GM23338 (cell line): ENCODE data around the gene TRIM67. TPM values are rescaled to one million over a fixed set of nuclear protein-coding genes. Genes with fewer than 3 reads are reported as not detected.

Experiments used
- ATAC-seq: fragments of 200-7000 bp; cut with Tn5 transposase; 3 replicates; pipeline ENCODE4 v1.9.1; 2020
- DNase-seq: peaks from one replicate; pipeline ENCODE4 v3.0.0-alpha.2; 2015; ENCODE audit warnings: low spot score
- H2AFZ ChIP-seq: fragments of 200-600 bp; sonication (generic); 2 replicates; pipeline ENCODE4 v1.8.0; 2016; ENCODE audit warnings: antibody characterized with exemption, mild to moderate bottlenecking, moderate library complexity
- H3F3A ChIP-seq: fragments of 200-600 bp; sonication (generic); replicated peaks from 2 replicates; pipeline ENCODE4 v1.8.0; 2017; ENCODE audit warnings: antibody characterized with exemption, mixed run types, low read depth
- H3K27ac ChIP-seq: fragments of 200-600 bp; sonication (generic); 2 replicates; pipeline ENCODE4 v1.6.1; 2016; ENCODE audit warnings: low read depth
- H3K27me3 ChIP-seq: fragments of 200-600 bp; sonication (generic); 2 replicates; pipeline ENCODE4 v1.8.0; 2016; ENCODE audit warnings: mild to moderate bottlenecking, mixed run types, moderate library complexity; ENCODE audit not compliant: insufficient read depth
- H3K36me3 ChIP-seq: fragments of 200-600 bp; sonication (generic); 2 replicates; pipeline ENCODE4 v1.8.0; 2016; ENCODE audit warnings: mild to moderate bottlenecking; ENCODE audit not compliant: insufficient read depth
- H3K4me1 ChIP-seq: fragments of 200-600 bp; sonication (generic); 2 replicates; pipeline ENCODE4 v1.8.0; 2016; ENCODE audit warnings: mild to moderate bottlenecking, moderate library complexity; ENCODE audit not compliant: insufficient read depth
- H3K4me2 ChIP-seq: fragments of 200-600 bp; sonication (generic); 2 replicates; pipeline ENCODE4 v1.7.1; 2017; ENCODE audit warnings: mixed run types
- H3K4me3 ChIP-seq: fragments of 200-600 bp; sonication (generic); 2 replicates; pipeline ENCODE4 v1.6.1; 2016; ENCODE audit warnings: mixed run types
- H3K79me2 ChIP-seq: fragments of 200-600 bp; sonication (generic); replicated peaks from 2 replicates; pipeline ENCODE4 v1.8.0; 2017; ENCODE audit warnings: mild to moderate bottlenecking; ENCODE audit not compliant: insufficient read depth
- H3K9me2 ChIP-seq: fragments of 200-600 bp; sonication (generic); 2 replicates; pipeline ENCODE4 v1.8.0; 2017; ENCODE audit not compliant: insufficient read depth
- H4K20me1 ChIP-seq: fragments of 200-600 bp; sonication (generic); replicated peaks from 2 replicates; pipeline ENCODE4 v1.8.0; 2017; ENCODE audit warnings: mild to moderate bottlenecking; ENCODE audit not compliant: insufficient read depth
- H3K27ac Mint-ChIP-seq: 2 replicates; pipeline ENCODE4 v1.8.0; 2020; ENCODE audit warnings: inconsistent platforms, mild to moderate bottlenecking, moderate library complexity, mixed read lengths
- H3K27me3 Mint-ChIP-seq: 3 replicates; pipeline ENCODE4 v1.8.0; 2022; ENCODE audit warnings: low read depth, mild to moderate bottlenecking, moderate library complexity, mixed read lengths, inconsistent platforms; ENCODE audit not compliant: insufficient read depth, poor library complexity
- H3K36me3 Mint-ChIP-seq: 3 replicates; pipeline ENCODE4 v1.8.0; 2021; ENCODE audit warnings: low read depth, mild to moderate bottlenecking, inconsistent platforms, moderate library complexity, mixed read lengths
- H3K4me1 Mint-ChIP-seq: 3 replicates; pipeline ENCODE4 v1.8.0; 2020; ENCODE audit warnings: mild to moderate bottlenecking, inconsistent platforms, mixed read lengths
- H3K4me3 Mint-ChIP-seq: 3 replicates; pipeline ENCODE4 v1.8.0; 2021; ENCODE audit warnings: moderate library complexity, mild to moderate bottlenecking, inconsistent platforms, mixed read lengths
- H3K9me3 Mint-ChIP-seq: 3 replicates; pipeline ENCODE4 v1.8.0; 2020; ENCODE audit warnings: moderate library complexity, mild to moderate bottlenecking, inconsistent platforms, mixed read lengths
- CREB1 ChIP-seq: fragments of 250-450 bp; sonication (Bioruptor Pico); IDR thresholded peaks from 2 replicates; pipeline ENCODE4 v1.5.0; 2020; ENCODE audit warnings: low read depth, mild to moderate bottlenecking, moderate library complexity
- ETS1 ChIP-seq: IDR thresholded peaks from 2 replicates; pipeline ENCODE4 v1.6.1; 2016; ENCODE audit warnings: antibody characterized with exemption
- EZH2 ChIP-seq: fragments of 200-600 bp; sonication (generic); IDR thresholded peaks from one replicate; pipeline ENCODE4 v1.8.0; 2017; ENCODE audit warnings: antibody characterized with exemption, mild to moderate bottlenecking, low read depth; ENCODE audit not compliant: unreplicated experiment
- EZH2phosphoT487 ChIP-seq: fragments of 200-600 bp; sonication (generic); IDR thresholded peaks from one replicate; pipeline ENCODE4 v1.8.1; 2018; ENCODE audit warnings: antibody characterized with exemption; ENCODE audit not compliant: unreplicated experiment
- JUNB ChIP-seq: IDR thresholded peaks from one replicate; pipeline ENCODE4 v1.6.1; 2016; ENCODE audit warnings: antibody characterized with exemption; ENCODE audit not compliant: unreplicated experiment
- NANOG ChIP-seq: IDR thresholded peaks from 2 replicates; pipeline ENCODE4 v1.6.1; 2016; ENCODE audit warnings: antibody characterized with exemption, borderline replicate concordance
- POLR2AphosphoS5 ChIP-seq: IDR thresholded peaks from 2 replicates; pipeline ENCODE4 v1.6.1; 2016; ENCODE audit warnings: antibody characterized with exemption, low read depth
- REST ChIP-seq: IDR thresholded peaks from one replicate; pipeline ENCODE4 v1.6.1; 2018; ENCODE audit warnings: antibody characterized with exemption; ENCODE audit not compliant: unreplicated experiment
- STAT1 ChIP-seq: IDR thresholded peaks from one replicate; pipeline ENCODE4 v1.6.1; 2016; ENCODE audit warnings: antibody characterized with exemption; ENCODE audit not compliant: unreplicated experiment
- ZNF114 ChIP-seq: fragments of 250-450 bp; sonication (Bioruptor Pico); IDR thresholded peaks from 2 replicates; pipeline ENCODE4 v1.5.0; 2020; ENCODE audit warnings: mild to moderate bottlenecking, moderate library complexity
- ZNF331 ChIP-seq: fragments of 250-450 bp; sonication (Bioruptor Pico); IDR thresholded peaks from 2 replicates; pipeline ENCODE4 v1.5.0; 2020; ENCODE audit warnings: low read depth, mild to moderate bottlenecking, moderate library complexity
- polyA plus RNA-seq: library from polyadenylated mRNA; unstranded; fragments of >200 nt; fragmentation: Nextera tagmentation; extraction: Ambion mirVana; gene quantifications from 2 replicates; pipeline ENCODE4 v1.2.1, GENCODE V29; 2016
- total RNA-seq: library from RNA; depleted of rRNA; stranded (reverse); fragments of >200 nt; shearing (Covaris generic); gene quantifications from 2 replicates; pipeline ENCODE4 v1.2.3, GENCODE V29; 2014
- TF ChIP-seq, protein P1 (sequence below): fragments of 250-450 bp; sonication (Bioruptor Pico); IDR thresholded peaks from 2 replicates; pipeline ENCODE4 v1.5.0; 2020; ENCODE audit warnings: mild to moderate bottlenecking, moderate library complexity
- TF ChIP-seq, protein P2 (sequence below), 2 experiments: fragments of 200-600 bp in 1 of 2; sonication (generic) in 1 of 2; conservative IDR thresholded peaks; 2 replicates each; pipeline versions ENCODE4 v1.5.1 to v1.6.1; 2016 to 2017; ENCODE audit warnings: antibody characterized with exemption in 2 of 2, low read depth in 2 of 2, mild to moderate bottlenecking in 2 of 2, moderate library complexity in 1 of 2

TRIM67 gene
- total and polyA plus RNA-seq, 2 experiments from 2014 or later, result 0.03 TPM; not detected in 1

DNA sequence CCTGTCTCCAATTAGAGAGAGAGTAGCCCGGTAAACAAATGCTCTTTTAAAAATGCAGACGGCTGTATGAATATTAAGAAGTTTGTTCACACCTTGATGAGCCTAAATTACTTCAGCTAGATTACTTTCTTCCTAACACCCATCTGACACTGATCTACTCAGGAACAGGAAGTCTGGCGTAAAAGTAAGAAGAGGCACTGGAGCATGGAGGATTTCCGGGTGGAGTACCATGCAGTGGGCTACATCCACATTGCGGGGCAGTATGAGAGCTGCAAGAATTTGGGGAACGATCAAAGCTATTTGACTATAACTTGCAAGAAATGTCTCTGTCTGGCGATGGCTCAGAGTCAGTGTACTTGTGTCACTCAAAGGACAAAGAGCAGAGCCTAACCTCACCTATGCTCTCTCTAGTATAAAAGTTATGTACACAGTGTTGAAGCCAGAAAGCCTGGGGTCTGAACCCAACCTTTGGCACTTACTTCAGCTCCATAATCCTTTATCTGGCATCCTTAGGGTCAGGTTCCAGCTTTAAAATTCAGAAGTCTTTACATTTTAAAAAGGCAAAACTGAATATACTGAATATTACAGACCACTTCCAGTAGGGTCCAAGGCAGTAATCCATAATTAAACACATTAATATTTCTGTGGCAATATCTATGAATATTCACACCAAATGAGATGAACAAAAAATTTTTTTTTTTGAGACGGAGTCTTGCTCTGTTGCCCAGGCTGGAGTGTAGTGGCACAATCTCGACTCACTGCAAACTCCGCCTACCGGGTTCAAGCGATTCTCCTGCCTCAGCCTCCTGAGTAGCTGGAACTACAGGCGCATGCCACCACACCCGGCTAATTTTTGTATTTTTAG lies 71.2 kb downstream of the TRIM67 start:
- Histone ChIP-seq H3K4me1 (no peaks in the 10 kb centered on the region), H3K27ac (no peak overlapping the region), H3K4me3 (no peak overlapping the region), H3K4me2 (no peak overlapping the region), H2AFZ (no peak overlapping the region), H4K20me1 (peaks cover 9% of the 10 kb centered on the region), H3F3A (no peaks in the 10 kb centered on the region), H3K79me2 (no peaks in the 10 kb centered on the region), H3K27me3 (no peaks in the 10 kb centered on the region), H3K9me2 (no peaks in the 10 kb centered on the region), H3K36me3 (no peaks in the 10 kb centered on the region)
- Mint-ChIP-seq H3K27ac (no peak overlapping the region), H3K4me3 (no peak overlapping the region), H3K27me3 (no peaks in the 10 kb centered on the region), H3K36me3 (peaks cover 6% of the 10 kb centered on the region; the same call in 2 of the 3 replicates), H3K9me3 (no peaks in the 10 kb centered on the region), H3K4me1 (no peaks in the 10 kb centered on the region)
- no peak for DNase-seq
- ATAC-seq, result no peak
- no peak for TF ChIP-seq REST
- no peak for TF ChIP-seq ZNF114 (CRISPR knock-in tag)
- TF ChIP-seq, protein P1, sequence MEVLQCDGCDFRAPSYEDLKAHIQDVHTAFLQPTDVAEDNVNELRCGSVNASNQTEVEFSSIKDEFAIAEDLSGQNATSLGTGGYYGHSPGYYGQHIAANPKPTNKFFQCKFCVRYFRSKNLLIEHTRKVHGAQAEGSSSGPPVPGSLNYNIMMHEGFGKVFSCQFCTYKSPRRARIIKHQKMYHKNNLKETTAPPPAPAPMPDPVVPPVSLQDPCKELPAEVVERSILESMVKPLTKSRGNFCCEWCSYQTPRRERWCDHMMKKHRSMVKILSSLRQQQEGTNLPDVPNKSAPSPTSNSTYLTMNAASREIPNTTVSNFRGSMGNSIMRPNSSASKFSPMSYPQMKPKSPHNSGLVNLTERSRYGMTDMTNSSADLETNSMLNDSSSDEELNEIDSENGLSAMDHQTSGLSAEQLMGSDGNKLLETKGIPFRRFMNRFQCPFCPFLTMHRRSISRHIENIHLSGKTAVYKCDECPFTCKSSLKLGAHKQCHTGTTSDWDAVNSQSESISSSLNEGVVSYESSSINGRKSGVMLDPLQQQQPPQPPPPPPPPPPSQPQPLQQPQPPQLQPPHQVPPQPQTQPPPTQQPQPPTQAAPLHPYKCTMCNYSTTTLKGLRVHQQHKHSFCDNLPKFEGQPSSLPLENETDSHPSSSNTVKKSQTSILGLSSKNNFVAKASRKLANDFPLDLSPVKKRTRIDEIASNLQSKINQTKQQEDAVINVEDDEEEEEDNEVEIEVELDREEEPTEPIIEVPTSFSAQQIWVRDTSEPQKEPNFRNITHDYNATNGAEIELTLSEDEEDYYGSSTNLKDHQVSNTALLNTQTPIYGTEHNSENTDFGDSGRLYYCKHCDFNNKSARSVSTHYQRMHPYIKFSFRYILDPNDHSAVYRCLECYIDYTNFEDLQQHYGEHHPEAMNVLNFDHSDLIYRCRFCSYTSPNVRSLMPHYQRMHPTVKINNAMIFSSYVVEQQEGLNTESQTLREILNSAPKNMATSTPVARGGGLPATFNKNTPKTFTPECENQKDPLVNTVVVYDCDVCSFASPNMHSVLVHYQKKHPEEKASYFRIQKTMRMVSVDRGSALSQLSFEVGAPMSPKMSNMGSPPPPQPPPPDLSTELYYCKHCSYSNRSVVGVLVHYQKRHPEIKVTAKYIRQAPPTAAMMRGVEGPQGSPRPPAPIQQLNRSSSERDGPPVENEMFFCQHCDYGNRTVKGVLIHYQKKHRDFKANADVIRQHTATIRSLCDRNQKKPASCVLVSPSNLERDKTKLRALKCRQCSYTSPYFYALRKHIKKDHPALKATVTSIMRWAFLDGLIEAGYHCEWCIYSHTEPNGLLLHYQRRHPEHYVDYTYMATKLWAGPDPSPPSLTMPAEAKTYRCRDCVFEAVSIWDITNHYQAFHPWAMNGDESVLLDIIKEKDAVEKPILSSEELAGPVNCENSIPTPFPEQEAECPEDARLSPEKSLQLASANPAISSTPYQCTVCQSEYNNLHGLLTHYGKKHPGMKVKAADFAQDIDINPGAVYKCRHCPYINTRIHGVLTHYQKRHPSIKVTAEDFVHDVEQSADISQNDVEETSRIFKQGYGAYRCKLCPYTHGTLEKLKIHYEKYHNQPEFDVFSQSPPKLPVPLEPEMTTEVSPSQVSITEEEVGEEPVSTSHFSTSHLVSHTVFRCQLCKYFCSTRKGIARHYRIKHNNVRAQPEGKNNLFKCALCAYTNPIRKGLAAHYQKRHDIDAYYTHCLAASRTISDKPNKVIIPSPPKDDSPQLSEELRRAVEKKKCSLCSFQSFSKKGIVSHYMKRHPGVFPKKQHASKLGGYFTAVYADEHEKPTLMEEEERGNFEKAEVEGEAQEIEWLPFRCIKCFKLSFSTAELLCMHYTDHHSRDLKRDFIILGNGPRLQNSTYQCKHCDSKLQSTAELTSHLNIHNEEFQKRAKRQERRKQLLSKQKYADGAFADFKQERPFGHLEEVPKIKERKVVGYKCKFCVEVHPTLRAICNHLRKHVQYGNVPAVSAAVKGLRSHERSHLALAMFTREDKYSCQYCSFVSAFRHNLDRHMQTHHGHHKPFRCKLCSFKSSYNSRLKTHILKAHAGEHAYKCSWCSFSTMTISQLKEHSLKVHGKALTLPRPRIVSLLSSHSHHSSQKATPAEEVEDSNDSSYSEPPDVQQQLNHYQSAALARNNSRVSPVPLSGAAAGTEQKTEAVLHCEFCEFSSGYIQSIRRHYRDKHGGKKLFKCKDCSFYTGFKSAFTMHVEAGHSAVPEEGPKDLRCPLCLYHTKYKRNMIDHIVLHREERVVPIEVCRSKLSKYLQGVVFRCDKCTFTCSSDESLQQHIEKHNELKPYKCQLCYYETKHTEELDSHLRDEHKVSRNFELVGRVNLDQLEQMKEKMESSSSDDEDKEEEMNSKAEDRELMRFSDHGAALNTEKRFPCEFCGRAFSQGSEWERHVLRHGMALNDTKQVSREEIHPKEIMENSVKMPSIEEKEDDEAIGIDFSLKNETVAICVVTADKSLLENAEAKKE (CRISPR knock-in tag), result no peak
- TF ChIP-seq EZH2, result no peak
- TF ChIP-seq JUNB, result no peak
- no peak for TF ChIP-seq EZH2phosphoT487
- TF ChIP-seq CREB1 (CRISPR knock-in tag), result no peak
- TF ChIP-seq NANOG, result no peak
- TF ChIP-seq ETS1, result no peak
- no peak for TF ChIP-seq POLR2AphosphoS5
- TF ChIP-seq ZNF331 (CRISPR knock-in tag), result no peak
- TF ChIP-seq, protein P2, sequence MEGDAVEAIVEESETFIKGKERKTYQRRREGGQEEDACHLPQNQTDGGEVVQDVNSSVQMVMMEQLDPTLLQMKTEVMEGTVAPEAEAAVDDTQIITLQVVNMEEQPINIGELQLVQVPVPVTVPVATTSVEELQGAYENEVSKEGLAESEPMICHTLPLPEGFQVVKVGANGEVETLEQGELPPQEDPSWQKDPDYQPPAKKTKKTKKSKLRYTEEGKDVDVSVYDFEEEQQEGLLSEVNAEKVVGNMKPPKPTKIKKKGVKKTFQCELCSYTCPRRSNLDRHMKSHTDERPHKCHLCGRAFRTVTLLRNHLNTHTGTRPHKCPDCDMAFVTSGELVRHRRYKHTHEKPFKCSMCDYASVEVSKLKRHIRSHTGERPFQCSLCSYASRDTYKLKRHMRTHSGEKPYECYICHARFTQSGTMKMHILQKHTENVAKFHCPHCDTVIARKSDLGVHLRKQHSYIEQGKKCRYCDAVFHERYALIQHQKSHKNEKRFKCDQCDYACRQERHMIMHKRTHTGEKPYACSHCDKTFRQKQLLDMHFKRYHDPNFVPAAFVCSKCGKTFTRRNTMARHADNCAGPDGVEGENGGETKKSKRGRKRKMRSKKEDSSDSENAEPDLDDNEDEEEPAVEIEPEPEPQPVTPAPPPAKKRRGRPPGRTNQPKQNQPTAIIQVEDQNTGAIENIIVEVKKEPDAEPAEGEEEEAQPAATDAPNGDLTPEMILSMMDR (conservative IDR thresholded peaks at IDR 0.05; ENCODE audit: low read depth in 2 of 2), result no peak
- TF ChIP-seq STAT1, result no peak
